Uterus (tissue), 2 donors: ENCODE measurements around the gene HHIPL1.

ENCODE experiments used
- CTCF ChIP-seq, 4 experiments: fragments of 200-600 bp in 2 of 4; fragments of 450-650 bp in 2 of 4; sonication (generic) in 2 of 4; IDR thresholded peaks; one replicate each; pipeline ENCODE4 v1.5.1; 2016 to 2019; ENCODE audit warnings: antibody characterized with exemption in 4 of 4, mild to moderate bottlenecking in 2 of 4, moderate library complexity in 1 of 4
- POLR2A ChIP-seq, 2 donors: fragments of 450-650 bp; IDR thresholded peaks; one replicate each; pipeline ENCODE4 v1.6.1; 2016; ENCODE audit warnings: antibody characterized with exemption in 2 of 2, mild to moderate bottlenecking in 1 of 2, moderate library complexity in 1 of 2

DNA sequence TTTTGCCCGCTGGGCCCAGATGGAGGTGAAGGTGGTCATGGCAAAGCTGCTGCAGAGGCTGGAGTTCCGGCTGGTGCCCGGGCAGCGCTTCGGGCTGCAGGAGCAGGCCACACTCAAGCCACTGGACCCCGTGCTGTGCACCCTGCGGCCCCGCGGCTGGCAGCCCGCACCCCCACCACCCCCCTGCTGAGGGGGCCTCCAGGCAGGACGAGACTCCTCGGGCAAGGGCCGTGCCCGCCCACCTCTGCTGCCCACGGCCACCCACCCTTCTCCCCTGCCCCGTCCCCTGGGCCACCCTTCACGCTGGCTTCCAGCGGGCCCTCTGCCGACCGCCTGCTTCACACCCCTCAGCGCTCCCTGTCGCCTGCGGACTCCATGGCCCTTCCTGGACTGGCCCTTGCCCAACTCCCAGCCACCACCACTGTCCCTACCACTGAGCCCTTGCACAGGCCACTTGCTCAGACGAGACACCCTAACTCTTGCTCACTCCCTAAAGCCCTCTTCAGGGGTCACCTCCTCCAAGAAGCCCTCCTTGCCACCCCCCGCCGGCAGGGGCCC, 81.7 kb downstream of the HHIPL1 start:
- TF ChIP-seq POLR2A (IDR thresholded peaks at IDR 0.05) (no peak), CTCF (IDR thresholded peaks at IDR 0.05) (no peak)
